HS-5 (cell line): Measurements from ENCODE around the gene PITPNM1.
A peak's percentile ranks its signal among the peaks of the same experiment; 100 is the strongest.
"Not testable (repeated sequence)": the region's sequence is repeated elsewhere in the genome, so short reads cannot be mapped to it uniquely, and the experiment has no call there.

Source experiments
- DNase-seq: peaks from one replicate; pipeline ENCODE4 v3.0.0-alpha.2; 2012; ENCODE audit warnings: low read depth

PITPNM1 gene

DNA sequence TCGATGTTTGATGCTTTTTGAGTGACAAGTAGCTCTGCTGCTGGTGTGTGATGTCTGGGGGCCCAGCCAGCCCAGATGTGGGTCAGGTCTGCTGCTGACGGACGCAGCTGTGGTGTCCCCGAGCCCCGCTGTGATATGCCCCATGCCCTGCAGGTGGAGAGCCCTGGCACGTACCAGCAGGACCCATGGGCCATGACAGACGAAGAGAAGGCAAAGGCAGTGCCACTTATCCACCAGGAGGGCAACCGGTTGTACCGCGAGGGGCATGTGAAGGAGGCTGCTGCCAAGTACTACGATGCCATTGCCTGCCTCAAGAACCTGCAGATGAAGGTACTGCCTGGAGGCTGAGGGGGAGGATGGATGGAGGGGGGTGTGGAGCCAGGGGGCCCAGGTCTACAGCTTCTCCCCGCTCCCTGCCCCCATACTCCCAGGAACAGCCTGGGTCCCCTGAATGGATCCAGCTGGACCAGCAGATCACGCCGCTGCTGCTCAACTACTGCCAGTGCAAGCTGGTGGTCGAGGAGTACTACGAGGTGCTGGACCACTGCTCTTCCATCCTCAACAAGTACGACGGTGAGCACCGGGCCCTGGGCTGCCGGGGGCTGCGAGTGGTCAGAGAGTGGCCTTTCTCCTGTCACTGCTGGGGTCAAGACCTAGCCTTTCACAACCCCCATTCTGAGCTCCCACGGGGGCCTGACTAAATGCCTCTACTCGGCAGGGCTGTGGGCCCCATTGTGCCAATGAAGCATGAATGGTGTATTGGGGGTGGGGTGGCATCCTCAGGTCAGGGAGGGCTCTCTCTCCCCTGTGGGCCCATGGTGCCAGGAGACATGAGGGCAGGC lies 15.1 kb downstream of the PITPNM1 start:
- DNase-seq = no peak

DNA sequence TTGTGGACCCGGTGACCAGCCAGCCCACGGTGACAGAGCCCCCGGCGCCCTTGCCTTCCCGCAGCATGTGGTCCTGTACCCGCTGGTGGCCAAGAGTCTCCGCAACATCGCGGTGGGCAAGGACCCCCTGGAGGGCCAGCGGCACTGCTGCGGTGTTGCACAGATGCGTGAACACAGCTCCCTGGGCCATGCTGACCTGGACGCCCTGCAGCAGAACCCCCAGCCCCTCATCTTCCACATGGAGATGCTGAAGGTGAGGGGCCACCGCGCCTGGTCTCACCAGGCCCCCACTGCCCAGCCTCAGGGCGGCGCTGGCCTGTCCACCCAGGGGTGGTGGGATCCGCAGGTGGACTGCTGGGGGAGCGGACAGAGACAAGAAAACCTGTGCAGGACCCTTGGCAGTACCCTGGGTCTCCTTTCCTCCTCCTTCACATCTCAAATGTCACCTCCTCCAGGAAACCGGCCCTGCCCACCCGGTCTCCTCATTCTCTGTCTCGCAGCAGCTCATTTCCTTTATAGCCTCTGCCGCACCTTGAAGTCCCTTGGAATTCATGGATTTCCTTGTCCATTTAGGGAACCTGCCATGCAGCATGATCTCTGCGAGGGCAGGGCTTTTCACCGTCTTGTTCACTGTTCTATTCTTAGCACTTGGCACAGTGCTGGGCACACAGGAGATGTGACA lies 15.8 kb downstream of the PITPNM1 start:
- DNase-seq = no peak

DNA sequence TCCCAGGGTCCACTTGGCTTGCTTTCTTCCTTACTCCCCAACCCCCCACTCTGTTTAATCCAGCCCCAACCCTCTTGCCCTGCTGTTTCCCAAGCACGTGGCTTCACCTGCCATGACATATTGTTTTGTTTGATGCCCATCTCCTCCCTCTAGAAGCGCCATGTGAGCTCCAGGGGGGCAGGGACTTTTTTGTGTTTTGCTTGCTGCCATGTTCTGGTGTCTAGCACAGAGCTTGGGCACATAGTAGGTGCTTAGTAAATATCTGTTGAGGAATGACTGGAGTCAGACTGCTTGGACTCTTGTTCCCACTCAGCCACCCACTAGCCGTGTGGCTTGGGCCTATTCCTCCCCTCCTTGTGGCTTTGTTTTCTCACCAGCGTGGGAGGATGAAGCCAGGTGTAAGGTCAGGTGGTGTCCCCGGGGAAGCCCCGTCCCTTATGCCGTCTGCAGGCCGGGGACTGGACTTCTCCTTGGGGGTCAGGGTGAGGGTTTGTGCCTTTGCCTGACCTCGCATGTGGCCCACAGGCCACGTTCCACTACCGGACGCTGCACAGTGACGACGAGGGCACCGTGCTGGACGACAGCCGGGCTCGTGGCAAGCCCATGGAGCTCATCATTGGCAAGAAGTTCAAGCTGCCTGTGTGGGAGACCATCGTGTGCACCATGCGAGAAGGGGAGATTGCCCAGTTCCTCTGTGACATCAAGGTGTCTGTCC lies 18.5 kb downstream of the PITPNM1 start:
- no peak for DNase-seq

DNA sequence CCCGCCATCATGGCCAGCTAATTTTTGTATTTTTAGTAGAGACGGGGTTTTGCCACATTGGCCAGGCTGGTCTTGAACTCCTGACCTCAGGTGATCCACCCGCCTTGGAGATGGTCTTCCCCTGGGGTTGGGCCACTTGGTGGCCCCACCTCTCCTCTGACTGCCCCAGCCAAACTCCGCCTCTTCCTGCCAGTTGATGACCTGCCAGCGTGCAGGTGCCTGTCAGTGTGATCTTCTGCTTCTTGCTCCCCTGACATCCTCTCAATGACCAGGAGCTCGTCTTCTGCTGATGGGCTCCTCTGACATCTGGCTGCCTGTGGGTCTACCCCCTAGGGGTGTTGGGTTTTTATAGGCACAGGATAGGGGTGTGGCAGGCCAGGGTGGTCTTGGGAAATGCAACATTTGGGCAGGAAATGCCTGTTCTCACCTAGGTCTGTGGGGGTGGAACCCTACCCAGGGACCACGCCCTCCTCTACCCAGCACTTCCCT lies 19.2 kb downstream of the PITPNM1 start:
- not testable (repeated sequence) for DNase-seq

DNA sequence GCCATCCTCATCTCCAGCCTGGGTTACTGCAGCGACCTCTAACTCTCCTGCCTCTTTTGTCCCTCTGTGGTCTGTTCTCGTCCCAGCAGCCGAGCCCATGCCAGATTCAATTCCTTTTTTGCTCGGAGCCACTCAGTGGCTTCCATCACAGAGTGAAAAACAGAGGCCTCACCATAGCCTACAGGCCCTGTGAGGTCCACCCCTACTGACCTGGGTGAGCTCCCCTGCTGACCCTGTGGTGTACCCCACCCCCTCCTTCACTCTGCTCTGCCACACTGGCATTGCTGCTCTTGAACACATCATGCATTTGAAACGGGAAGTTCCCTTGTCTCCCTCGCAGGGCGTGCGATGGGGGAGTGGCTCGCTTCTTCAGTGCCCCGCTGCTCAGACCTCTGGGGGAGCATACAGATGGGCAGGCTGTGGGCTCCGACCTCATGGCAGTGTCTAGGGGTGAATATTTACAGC lies 20.3 kb downstream of the PITPNM1 start:
- DNase-seq = no peak

DNA sequence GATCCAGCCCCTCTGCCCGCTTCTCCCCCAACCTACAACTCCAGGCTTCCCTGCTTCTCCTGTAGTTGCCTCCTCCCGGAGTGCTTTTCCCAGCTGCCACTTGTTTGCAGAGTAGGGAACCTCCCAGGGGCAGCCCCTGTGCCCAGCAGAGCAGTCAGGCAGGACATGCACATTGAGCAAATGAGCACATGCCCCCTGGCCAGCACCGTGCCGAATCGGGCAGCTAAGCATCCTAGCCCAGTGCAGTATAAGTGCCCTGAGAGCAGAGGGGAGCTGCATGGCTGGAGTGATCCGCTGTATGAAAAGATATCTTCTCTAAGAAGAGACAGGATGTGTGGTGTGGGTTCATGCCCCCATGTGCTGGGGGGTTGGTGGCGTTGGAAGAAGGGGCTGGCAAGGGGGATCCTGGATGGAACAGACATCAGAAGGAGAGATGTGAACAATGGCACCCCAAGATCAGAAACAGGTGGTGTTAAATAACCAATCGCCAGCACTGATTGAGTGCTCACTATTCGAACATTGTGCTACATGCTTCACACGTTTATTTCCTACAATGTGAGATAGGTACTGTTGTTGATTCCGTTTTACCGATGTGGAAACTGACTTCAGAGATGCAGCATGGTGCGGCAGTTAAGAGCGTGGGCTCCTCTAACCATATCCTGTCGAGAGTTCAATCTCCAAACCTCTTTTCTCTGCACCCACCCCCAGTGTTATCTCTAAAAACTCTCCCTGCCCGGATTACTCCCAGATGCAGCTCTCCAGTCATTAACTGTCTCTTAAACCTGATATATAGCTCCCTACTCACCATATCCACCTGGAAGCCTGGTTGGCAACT lies 21.1 kb downstream of the PITPNM1 start:
- DNase-seq = no peak

DNA sequence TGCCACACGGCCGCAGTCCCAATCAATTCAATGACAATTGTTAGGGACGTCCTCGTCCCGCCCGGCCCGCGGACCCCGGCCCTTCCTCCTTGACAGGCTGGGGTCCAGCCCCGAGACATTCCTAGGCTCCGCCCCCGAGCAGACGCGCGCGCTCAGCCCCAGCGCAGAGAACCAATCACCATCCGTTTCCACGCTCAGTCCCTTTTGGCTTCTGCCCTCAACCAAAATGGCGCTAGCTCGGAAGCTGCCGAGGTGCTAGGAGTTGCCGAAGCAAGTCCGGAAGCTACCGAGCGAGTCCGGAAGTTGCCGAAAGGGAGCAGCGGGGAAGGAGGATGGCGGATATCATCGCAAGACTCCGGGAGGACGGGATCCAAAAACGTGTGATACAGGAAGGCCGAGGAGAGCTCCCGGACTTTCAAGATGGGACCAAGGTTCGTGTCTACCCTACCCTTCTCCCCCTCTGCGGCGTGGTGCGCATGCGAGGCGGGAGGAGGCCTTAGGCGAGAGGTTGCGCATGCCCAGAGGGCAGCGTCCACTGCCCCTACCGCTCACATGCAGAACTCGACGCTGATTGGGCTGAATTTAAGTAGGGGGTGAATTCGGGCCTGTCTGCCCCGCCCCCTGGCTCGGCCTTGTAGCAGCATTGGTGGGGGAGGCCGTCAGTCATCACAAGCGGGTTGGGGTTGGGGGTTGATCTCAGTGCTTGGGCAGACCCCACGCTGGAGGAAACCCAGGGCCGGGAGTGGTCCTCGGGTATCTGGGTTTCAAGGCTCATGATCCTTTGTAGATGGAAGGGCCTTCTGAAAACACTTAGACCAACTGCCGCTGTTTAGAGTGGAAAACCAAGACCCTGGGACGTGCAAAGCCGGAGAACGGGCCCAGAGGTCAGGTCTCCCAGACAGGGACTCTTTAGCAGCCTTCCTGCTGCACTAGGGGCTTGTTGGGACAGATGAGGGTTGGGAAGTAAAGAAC lies 22.1 kb downstream of the PITPNM1 start, which contains the start of gene AIP:
Gene AIP, plus strand, starts transcription at position 200 of the 972 bp plus-strand sequence. Its CDS starts 133 bp downstream, at position 333.
- peak; percentile 98 for DNase-seq

DNA sequence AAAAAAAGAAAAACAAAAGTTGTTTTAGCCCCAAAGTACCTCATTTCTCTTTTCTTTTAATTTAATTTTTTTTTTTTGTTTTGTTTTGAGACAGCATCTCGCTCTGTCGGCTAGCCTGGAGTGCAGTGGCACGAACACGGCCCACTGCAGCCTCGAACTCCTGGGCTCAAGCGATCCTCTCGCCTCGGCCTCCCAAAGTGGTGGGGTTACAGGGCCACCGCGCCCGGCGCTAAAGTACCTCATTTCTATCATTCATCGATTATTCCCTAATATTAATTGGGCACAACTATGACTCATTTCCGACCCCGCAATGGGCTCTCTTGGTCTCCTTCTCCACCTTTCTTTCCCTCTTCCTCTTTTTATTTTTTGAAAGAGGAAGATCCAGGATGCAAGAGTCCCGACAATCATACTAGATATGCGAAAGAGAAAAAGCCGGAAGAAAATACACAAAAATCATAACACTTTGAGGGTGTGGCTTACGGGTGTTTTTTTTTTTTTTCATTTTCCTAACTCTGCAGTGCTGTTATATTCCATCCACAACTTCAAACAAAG lies 22.8 kb downstream of the PITPNM1 start:
- no peak for DNase-seq

DNA sequence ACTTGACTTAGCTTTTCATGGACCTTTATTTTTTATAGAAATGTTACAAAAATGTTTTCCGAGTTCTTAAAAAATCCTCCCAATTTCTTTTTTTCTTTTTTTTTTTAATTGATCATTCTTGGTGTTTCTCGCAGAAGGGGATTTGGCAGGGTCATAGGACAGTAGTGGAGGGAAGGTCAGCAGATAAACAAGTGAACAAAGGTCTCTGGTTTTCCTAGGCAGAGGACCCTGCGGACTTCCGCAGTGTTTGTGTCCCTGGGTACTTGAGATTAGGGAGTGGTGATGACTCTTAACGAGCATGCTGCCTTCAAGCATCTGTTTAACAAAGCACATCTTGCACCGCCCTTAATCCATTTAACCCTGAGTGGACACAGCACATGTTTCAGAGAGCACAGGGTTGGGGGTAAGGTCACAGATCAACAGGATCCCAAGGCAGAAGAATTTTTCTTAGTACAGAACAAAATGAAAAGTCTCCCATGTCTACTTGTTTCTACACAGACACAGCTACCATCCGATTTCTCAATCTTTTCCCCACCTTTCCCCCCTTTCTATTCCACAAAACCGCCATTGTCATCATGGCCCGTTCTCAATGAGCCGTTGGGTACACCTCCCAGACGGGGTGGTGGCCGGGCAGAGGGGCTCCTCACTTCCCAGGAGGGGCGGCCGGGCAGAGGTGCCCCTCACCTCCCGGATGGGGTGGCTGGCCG lies 27.7 kb downstream of the PITPNM1 start:
- DNase-seq = not testable (repeated sequence)

DNA sequence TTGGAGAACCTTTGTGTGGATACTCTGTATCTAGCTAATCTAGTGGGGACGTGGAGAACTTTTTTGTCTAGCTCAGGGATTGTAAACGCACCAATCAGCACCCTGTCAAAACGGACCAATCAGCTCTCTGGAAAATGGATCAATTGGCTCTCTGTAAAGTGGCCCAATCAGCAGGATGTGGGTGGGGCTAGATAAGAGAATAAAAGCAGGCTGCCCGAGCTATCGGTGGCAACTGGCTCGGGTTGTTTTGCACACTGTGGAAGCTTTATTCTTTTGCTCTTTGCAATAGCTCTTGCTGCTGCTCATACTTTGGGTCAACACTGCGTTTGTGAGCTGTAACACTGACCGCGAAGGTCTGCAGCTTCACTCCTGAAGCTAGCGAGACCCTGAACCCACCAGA lies 28.5 kb downstream of the PITPNM1 start:
- not testable (repeated sequence) for DNase-seq

DNA sequence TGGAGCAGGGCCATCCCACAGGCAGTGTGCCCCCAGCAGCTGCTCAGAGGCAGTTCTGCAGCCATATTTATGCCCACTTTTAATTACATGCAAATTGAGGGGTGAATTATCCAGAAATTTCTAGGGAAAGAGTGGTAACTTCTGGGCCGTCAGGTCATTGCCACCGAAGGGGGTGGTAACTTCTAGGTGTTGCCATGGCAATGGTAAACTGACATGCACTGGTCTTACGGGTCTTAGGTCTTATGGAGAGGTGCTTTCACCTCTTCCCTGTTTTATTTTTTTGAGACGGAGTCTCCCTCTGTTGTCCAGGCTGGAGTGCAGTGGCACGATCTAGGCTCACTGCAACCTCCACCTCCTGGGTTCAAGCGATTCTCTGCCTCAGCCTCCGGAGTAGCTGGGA lies 32.3 kb downstream of the PITPNM1 start:
- no peak for DNase-seq

DNA sequence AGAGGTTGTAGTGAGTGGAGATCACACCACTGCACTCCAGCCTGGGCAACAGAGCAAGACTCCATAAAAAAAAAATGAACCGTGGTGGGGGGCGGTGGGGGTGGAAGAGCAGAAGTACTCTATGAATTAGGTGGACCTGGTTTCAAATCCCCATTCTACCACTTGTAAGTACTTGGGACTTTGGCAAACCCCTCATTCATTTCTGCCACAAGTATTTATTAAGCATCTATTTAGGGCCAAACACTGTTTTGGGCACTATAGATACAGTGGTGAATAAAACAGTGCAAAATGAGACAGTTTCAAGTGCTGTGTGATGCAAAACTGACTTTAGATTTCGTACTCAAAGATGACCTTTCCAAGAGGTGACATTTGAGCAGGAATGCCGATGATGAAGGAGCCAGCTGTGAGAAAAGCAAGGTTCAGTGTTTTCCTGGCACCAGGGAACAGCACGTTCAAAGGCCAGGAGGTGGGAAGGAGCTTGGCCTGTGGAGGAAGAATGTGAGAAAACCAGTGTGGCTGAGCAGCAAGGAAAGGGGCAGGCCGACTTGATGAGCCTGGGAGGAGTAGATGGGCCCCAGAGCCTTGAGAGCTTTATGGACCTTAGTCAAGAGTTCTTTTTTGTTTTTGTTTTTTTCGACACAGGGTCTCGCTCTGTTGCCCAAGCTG lies 34.7 kb downstream of the PITPNM1 start:
- DNase-seq = no peak

DNA sequence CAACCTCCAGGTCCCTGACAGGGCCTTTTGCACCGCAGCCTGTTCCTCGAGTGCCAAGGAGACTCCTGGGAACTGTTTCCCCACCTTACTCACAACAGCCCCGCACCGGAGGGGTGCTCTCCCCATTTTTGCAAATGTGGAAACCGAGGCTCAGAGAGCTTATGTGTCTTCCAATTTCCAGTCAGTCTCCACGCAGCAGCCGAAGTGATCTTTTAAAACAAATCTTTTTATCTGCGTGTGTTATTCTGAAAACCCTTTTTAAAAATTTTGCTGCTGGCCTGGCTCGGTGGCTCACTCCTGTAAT lies 35.7 kb downstream of the PITPNM1 start:
- DNase-seq = no peak

DNA sequence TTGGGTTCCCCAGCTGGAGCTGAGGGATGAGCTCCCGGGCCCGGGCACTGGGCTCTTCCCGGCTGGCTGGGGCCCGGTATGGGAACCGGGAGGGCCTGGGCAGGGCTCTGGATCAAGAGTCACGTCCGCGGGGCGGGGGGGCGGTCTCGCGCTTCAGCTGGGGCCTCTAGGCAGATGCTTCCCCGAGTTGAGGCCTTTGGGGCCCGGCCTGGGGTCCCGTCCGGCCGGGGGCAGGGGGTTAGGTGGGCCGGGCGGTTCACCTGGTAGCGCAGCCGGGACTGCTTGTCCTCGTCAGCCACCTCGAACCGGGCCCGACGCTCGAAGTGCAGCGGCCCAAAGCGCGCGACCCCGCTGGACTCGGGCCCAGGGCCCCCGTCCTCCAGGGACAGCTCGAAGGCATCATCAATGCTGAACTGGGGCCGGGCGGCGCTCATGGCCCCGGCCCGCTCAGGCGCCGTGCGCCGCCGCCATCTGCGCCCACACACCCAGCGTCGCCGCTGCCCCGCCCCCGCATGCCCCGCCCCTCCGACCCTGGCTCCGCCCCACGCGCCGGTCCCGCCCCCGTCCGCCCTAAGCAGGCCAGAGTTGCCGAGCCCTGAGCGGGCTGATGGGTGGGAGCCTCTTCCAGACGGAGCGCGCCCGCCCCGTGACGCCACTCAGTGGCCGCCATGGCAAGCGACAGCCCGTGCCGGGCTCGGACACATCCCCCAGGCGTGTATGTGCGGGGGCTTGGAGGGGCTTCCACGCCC lies 36.2 kb downstream of the PITPNM1 start, which contains the start of gene TMEM134:
Gene TMEM134, minus strand, starts transcription at position 493 of the 749 bp plus-strand sequence. Its CDS starts 59 bp downstream, at position 434.
- DNase-seq = peak; percentile 47

DNA sequence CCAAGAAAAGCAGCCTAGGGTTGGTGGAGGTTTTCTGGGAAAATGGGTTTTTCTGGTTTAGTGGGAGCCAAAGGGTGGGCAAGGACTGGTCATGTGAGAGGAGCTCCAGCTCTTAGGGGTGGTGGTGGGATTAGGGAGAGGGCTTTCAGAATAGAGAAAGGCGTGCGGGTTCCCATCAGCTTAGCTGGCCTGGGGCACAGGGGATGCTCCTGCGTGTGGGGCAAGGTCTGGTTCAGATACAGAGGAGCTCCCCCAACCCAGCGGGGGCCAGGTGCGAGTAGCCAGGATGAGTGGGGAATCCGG lies 36.8 kb downstream of the PITPNM1 start:
- no peak for DNase-seq

DNA sequence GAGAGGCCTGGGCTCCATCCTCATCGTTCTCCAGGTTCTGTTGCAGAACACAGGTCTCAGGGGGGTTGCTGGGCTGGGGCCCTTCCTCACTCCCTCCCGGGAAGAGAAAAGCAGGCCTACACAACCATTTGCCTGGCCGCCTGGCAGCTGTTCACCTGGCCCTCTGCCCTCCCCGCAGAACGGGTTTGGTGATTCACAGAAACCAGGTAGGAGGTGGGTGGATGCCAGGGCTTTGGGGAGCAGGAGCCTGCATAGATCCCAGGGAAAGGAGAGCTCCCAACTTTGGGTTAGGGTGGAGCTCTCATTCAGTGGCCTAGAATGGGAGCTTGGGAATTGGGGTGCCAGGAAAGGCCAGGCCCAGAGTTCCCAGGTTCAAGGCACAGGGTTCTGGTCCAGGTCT lies 37.1 kb downstream of the PITPNM1 start:
- DNase-seq = no peak

DNA sequence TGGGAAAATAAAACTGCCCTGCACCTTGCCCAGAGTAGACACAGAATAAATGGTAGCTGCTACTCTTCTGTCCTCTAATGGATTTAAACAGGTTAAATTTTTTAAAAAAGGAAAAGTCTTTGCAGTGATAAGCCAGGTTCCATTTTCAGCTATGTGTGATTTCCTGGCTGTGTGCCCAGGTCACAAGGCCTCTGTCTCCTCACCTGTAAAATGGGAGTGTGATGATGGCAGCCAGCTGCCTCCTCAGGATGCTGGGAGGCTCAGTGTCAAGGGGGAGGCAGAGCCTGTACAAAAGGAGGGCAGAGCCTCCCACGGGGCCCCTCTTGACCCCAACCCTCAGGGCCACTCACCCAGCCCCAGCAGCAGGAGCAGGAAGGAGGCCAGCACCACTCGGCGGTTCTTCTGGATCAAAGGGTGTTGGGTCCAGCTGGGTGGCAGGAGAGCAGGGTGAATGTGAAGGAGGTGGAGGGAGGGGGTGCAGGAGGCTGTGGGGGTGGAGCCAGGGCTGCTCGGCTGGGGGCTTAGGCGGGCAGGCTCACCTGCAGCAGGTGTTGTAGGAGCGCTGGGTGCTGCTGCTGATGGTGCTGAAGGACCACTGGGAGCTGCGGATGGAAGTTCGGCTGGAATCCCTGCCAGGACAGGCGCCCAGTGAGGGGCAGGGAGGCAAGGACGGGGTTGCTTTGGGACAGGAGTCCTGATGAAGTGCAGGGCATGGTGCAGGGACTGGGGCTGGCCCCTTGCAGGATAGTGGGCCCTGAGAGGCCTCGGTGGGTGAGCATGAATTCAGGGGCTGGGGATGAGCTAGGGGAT lies 38.0 kb downstream of the PITPNM1 start:
- no peak for DNase-seq
